Panc1 (cell line): ENCODE results near the gene RGS6. TPM values are rescaled to one million over a fixed set of nuclear protein-coding genes. Genes with fewer than 3 reads are reported as not detected.

Experiments used
- ATAC-seq: fragments of 200-7000 bp; cut with Tn5 transposase; 2 replicates; pipeline ENCODE4 v1.9.1; 2020; ENCODE audit warnings: mild to moderate bottlenecking, moderate library complexity
- BruUV-seq: library from RNA; stranded (reverse); fragments of 400-500 nt; replicated peaks from 2 replicates; lab custom pipeline; 2021; lab: Mats Ljungman, UMichigan
- CTCF ChIA-PET: fragments of 300-600 bp; sonication (Branson Sonifier 250); formaldehyde crosslinking; loops from one replicate; lab custom pipeline; 2022; ENCODE audit warnings: antibody characterized with exemption; lab: Charles Lee
- POLR2A ChIA-PET: fragments of 300-600 bp; sonication (Branson Sonifier 250); formaldehyde crosslinking; loops from one replicate; lab custom pipeline; 2022; ENCODE audit warnings: antibody characterized with exemption; lab: Charles Lee
- DNase-seq: peaks from one replicate; pipeline ENCODE4 v3.0.0-alpha.2; 2010; ENCODE audit warnings: low read depth, low spot score
- H3K27ac ChIP-seq: 2 replicates; pipeline ENCODE4 v1.5.1; 2011; ENCODE audit warnings: mild to moderate bottlenecking, low read length, inconsistent platforms
- H3K27me3 ChIP-seq: fragments of 200-500 bp; sonication (Bioruptor generic); 2 replicates; pipeline ENCODE4 v1.6.0; 2014; ENCODE audit warnings: low read length, inconsistent platforms; ENCODE audit not compliant: control insufficient read depth, insufficient read depth
- H3K36me3 ChIP-seq: fragments of 200-500 bp; sonication (Bioruptor generic); 2 replicates; pipeline ENCODE4 v1.5.1; 2014; ENCODE audit warnings: inconsistent platforms, mild to moderate bottlenecking, low read length, moderate library complexity; ENCODE audit not compliant: control insufficient read depth, insufficient read depth
- H3K4me1 ChIP-seq: 2 replicates; pipeline ENCODE4 v1.5.1; 2011; ENCODE audit warnings: inconsistent platforms, mild to moderate bottlenecking, low read length, moderate library complexity; ENCODE audit not compliant: control insufficient read depth, insufficient read depth
- H3K4me3 ChIP-seq, 2 experiments: 2 replicates each; pipeline ENCODE4 v1.5.1; 2011 to 2012; ENCODE audit warnings: low read depth in 2 of 2, low read length in 2 of 2, mild to moderate bottlenecking in 2 of 2, inconsistent platforms in 1 of 2, moderate library complexity in 1 of 2
- H3K9me3 ChIP-seq: fragments of 200-500 bp; sonication (Bioruptor generic); 2 replicates; pipeline ENCODE4 v1.5.1; 2014; ENCODE audit warnings: low read depth, mild to moderate bottlenecking, inconsistent platforms, low read length, moderate library complexity; ENCODE audit not compliant: control insufficient read depth, insufficient read depth
- POLR2AphosphoS5 ChIP-seq: IDR thresholded peaks from 2 replicates; pipeline ENCODE4 v1.6.1; 2012; ENCODE audit warnings: mild to moderate bottlenecking, low read depth, low read length, moderate library complexity
- SIN3A ChIP-seq: IDR thresholded peaks from 2 replicates; pipeline ENCODE4 v1.6.1; 2012; ENCODE audit warnings: low read depth, mild to moderate bottlenecking, low read length, moderate library complexity, borderline replicate concordance; ENCODE audit not compliant: insufficient read depth
- TCF7L2 ChIP-seq: IDR thresholded peaks from 2 replicates; pipeline ENCODE4 v1.6.1; 2011; ENCODE audit warnings: mild to moderate bottlenecking, low read depth, low read length, inconsistent platforms
- in situ Hi-C: cut with HindIII; loops from 2 replicates; pipeline ENCODE4 v1.10.0; 2016; ENCODE audit warnings: low sequenced_read_pairs, low pct_unique_long_range_greater_than_20kb
- intact Hi-C: fragments of 100-400 bp; cut with micrococcal nuclease; formaldehyde crosslinking; loops from one replicate; pipeline ENCODE4 v1.10.0; 2022; ENCODE audit not compliant: unreplicated experiment
- total RNA-seq: library from RNA; stranded (reverse); gene quantifications from one replicate; pipeline ENCODE4 v1.2.1, GENCODE V29; 2021; ENCODE audit not compliant: unreplicated experiment
- TF ChIP-seq, protein P1 (sequence below), 2 experiments: IDR thresholded peaks; 2 replicates each; pipeline ENCODE4 v1.6.1; 2011 to 2012; ENCODE audit warnings: low read depth in 2 of 2, control low read depth in 1 of 2, low read length in 1 of 2, mild to moderate bottlenecking in 1 of 2, moderate library complexity in 1 of 2; ENCODE audit not compliant: insufficient read depth in 1 of 2
- TF ChIP-seq, protein P2 (sequence below): fragments of 450-650 bp; IDR thresholded peaks from 2 replicates; pipeline ENCODE4 v1.5.1; 2017; ENCODE audit warnings: mild to moderate bottlenecking

Gene RGS6
- total RNA-seq, 1 experiment from 2014 or later: not detected

DNA sequence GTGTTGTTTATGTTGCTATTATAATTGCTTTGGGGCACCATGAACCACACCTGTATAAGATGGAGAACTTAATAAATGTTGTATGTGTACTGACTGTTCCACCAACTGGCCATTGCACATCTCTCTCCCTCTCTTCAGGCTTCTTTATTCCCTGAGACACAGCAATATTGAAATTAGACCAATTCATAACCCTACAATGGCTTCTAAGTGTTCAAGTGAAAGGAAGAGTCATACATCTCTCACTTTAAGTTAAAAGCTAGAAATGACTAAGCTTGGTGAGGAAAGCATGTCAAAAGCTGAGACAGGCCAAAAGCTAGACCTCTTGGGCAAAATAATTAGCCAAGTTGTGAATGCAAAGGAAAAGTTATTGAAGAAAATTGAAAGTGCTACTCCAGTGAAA lies 373.3 kb downstream of the RGS6 start:
- Histone ChIP-seq H3K4me1 (no peaks in the 10 kb centered on the region), H3K27me3 (no peaks in the 10 kb centered on the region), H3K36me3 (no peaks in the 10 kb centered on the region), H3K27ac (no peak overlapping the region), H3K4me3 (no peak overlapping the region), H3K9me3 (no peaks in the 10 kb centered on the region)
- TF ChIP-seq POLR2AphosphoS5: no peak
- no peak for TF ChIP-seq SIN3A
- TF ChIP-seq TCF7L2: no peak
- TF ChIP-seq, protein P1, sequence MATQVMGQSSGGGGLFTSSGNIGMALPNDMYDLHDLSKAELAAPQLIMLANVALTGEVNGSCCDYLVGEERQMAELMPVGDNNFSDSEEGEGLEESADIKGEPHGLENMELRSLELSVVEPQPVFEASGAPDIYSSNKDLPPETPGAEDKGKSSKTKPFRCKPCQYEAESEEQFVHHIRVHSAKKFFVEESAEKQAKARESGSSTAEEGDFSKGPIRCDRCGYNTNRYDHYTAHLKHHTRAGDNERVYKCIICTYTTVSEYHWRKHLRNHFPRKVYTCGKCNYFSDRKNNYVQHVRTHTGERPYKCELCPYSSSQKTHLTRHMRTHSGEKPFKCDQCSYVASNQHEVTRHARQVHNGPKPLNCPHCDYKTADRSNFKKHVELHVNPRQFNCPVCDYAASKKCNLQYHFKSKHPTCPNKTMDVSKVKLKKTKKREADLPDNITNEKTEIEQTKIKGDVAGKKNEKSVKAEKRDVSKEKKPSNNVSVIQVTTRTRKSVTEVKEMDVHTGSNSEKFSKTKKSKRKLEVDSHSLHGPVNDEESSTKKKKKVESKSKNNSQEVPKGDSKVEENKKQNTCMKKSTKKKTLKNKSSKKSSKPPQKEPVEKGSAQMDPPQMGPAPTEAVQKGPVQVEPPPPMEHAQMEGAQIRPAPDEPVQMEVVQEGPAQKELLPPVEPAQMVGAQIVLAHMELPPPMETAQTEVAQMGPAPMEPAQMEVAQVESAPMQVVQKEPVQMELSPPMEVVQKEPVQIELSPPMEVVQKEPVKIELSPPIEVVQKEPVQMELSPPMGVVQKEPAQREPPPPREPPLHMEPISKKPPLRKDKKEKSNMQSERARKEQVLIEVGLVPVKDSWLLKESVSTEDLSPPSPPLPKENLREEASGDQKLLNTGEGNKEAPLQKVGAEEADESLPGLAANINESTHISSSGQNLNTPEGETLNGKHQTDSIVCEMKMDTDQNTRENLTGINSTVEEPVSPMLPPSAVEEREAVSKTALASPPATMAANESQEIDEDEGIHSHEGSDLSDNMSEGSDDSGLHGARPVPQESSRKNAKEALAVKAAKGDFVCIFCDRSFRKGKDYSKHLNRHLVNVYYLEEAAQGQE (IDR thresholded peaks at IDR 0.05; ENCODE audit: insufficient read depth in 1 of 2, low read depth in 2 of 2, low read length in 1 of 2): no peak
- TF ChIP-seq, protein P2, sequence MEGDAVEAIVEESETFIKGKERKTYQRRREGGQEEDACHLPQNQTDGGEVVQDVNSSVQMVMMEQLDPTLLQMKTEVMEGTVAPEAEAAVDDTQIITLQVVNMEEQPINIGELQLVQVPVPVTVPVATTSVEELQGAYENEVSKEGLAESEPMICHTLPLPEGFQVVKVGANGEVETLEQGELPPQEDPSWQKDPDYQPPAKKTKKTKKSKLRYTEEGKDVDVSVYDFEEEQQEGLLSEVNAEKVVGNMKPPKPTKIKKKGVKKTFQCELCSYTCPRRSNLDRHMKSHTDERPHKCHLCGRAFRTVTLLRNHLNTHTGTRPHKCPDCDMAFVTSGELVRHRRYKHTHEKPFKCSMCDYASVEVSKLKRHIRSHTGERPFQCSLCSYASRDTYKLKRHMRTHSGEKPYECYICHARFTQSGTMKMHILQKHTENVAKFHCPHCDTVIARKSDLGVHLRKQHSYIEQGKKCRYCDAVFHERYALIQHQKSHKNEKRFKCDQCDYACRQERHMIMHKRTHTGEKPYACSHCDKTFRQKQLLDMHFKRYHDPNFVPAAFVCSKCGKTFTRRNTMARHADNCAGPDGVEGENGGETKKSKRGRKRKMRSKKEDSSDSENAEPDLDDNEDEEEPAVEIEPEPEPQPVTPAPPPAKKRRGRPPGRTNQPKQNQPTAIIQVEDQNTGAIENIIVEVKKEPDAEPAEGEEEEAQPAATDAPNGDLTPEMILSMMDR: no peak
- ChIA-PET CTCF (no interaction called here), POLR2A (no interaction called here)
- intact Hi-C loops: no loop called here
- in situ Hi-C loops: no loop called here
- DNase-seq (no peak), ATAC-seq (no peak)
- no TSS peak for BruUV-seq

DNA sequence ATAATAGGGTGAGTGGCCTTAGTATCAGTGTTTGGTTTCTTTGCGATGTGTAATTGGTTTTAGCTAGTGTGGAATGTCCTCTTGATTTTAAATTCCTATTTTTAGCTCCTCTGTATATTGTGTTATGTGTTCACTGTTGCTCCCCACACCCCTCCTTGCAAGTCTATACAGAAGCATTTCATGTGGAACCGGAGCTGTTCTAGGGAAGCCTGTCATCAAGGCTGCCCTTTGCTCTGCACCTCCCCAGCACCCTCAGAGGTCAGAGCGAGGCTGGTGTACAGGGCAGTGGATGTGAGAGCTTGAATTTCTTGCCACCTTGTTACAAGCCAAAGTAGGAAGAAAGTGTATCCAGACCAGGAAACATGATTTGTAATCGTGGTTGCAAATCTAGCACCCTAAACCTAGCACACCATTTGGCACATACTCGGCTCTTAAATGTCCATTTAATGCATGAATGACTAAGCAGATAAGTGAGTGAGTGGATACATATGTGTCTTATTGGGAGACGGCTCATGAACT lies 376.8 kb downstream of the RGS6 start:
- no TSS peak for BruUV-seq
- in situ Hi-C loops (no loop called here), intact Hi-C loops (no loop called here)
- Histone ChIP-seq H3K27ac (no peak overlapping the region), H3K4me1 (no peaks in the 10 kb centered on the region), H3K4me3 (no peak overlapping the region), H3K9me3 (no peaks in the 10 kb centered on the region), H3K36me3 (no peaks in the 10 kb centered on the region), H3K27me3 (no peaks in the 10 kb centered on the region)
- DNase-seq (no peak), ATAC-seq (no peak)
- ChIA-PET POLR2A (interaction anchor here (0.6 kb wide), 1 partner anchor 12 kb away, joined by 6 read pairs; no protein-coding TSS in a partner anchor), CTCF (no interaction called here)
- TF ChIP-seq POLR2AphosphoS5: no peak
- TF ChIP-seq TCF7L2: no peak
- TF ChIP-seq SIN3A: no peak

DNA sequence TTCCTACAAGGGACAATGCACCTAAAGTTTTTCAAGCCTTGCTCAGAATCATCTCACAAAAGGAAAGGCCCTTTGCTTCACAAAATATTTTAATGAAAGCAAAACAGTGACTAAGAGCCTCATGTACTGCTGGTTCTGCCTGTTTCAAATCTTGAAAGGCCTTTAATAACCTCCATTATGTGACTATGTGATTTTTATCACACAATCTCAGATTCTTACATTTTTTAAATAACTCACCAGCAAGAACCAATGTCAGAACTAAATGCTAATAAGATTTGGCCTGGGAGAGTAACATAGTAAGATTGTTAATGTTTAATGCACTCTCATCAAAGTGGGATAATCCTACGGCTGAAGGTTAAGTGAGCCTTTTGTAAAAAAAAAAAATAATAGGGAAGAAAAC lies 378.9 kb downstream of the RGS6 start:
- Histone ChIP-seq H3K36me3 (no peaks in the 10 kb centered on the region), H3K4me3 (no peak overlapping the region), H3K27ac (no peak overlapping the region), H3K27me3 (no peaks in the 10 kb centered on the region), H3K9me3 (no peaks in the 10 kb centered on the region), H3K4me1 (no peaks in the 10 kb centered on the region)
- intact Hi-C loops (no loop called here), in situ Hi-C loops (no loop called here)
- no peak for TF ChIP-seq POLR2AphosphoS5
- BruUV-seq: no TSS peak
- ChIA-PET POLR2A (no interaction called here), CTCF (no interaction called here)
- ATAC-seq (no peak), DNase-seq (no peak)
